Lower leg skin (tissue), 3 donors: ENCODE data around the gene ZNF239.

Experiments used
- CTCF ChIP-seq, 3 donors: fragments of 450-650 bp; IDR thresholded peaks; one replicate each; pipeline ENCODE4 v1.5.1; 2016; ENCODE audit warnings: antibody characterized with exemption in 3 of 3, mild to moderate bottlenecking in 3 of 3, moderate library complexity in 2 of 3
- POLR2A ChIP-seq, 2 donors: fragments of 450-650 bp; IDR thresholded peaks; one replicate each; pipeline ENCODE4 v1.6.1; 2016 to 2017; ENCODE audit warnings: antibody characterized with exemption in 2 of 2, mild to moderate bottlenecking in 1 of 2, moderate library complexity in 1 of 2

- no peak for TF ChIP-seq POLR2A (IDR thresholded peaks at IDR 0.05)
- no peak for TF ChIP-seq CTCF (IDR thresholded peaks at IDR 0.05)
These were observed 49.8 kb downstream of the ZNF239 start for GRCh38 chr10:43524434-43525247.
